GM18907 (cell line): ENCODE data around the gene CADPS2.
A peak's percentile ranks its signal among the peaks of the same experiment; 100 is the strongest.

Experiments used
- ATAC-seq: cut with Tn5 transposase; IDR thresholded peaks from one replicate; pipeline ENCODE4 v1.9.1; 2021; ENCODE audit warnings: mild to moderate bottlenecking, moderate library complexity; ENCODE audit not compliant: unreplicated experiment

Gene CADPS2

DNA sequence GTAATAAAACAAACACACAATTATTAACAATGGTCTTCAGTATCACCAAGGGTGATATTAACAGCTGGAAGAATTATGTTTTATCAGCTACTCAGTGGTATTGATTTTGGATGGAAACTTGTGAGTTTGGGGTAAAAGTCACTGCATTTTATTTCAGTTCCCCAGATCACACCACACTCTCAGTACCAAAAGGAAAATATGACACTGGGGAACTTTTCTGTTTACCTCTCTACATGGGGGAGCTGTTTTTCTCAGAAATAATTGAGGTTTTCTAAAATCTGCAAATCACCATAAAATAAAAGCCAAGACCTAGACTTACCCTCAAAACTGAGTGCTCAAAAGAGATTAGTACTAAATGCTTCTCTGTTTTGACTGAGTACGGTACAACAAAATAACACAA, 483.1 kb downstream of the CADPS2 start:
- ATAC-seq, result no peak

DNA sequence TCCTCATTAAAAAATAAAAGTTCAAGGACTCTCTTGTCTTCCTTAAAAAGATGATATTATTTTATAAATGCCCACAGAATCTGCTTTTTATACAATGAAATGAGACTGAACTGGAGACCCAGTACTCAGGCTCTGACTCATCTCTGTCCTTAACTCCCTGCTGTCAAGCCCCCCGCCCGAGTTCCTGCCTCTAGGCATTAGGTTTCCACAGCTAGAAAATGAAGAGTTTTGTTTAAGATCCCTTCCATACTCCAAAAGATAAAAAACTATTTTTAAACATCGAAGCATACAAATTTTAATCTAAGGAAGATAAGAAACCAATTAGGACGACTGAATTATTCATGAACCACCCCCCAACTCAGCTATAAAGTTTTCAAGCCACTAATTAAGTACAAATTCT, 484.0 kb downstream of the CADPS2 start:
- no peak for ATAC-seq

DNA sequence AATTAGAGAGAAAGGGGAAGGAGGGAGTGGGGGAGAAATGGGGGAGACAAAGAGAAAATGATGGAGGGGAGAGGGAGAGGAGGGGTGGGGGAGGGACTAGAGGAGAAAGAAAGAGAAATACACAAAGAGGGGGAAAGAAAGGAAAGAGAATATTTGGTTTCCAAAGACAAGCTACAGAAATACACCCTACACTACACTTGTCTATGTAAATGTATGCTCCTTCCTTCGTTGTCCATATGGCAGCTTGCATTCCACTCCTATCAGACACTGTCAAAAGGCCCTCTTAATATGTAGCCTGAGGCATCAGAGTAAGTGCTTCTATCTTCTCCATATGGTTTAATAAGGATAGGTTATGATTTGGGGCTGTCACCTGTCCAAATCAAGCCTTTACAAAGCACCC, 488.9 kb downstream of the CADPS2 start:
- ATAC-seq, result no peak

- ATAC-seq, result no peak
Observed at GRCh38 chr7:122394512-122394911, 491.7 kb downstream of the CADPS2 start.

GRCh38 chr7:122384528-122384927, 501.7 kb downstream of the CADPS2 start:
- no peak for ATAC-seq

DNA sequence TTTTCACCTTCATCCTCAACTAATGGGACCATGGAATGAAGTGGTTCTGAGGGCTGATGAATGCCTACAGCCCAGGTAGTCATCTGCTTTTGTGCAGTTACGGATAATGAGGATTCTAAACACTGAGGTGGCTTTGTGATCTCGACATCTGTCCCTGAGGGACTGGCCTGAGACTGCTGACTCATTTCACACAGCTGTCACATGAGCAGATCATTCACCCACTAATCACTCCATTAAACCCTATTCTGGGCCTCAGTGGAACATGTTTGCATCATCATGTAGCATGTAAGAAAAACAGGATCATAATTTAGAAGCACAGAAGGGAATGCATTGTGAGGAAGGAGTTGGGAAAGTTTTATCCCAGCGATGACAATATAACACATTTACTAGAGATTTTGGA, 502.3 kb downstream of the CADPS2 start:
- ATAC-seq, result peak; percentile 99

GRCh38 chr7:122380992-122381391, 505.3 kb downstream of the CADPS2 start:
- no peak for ATAC-seq

- ATAC-seq, result no peak
Observed at GRCh38 chr7:122379491-122379890, 506.8 kb downstream of the CADPS2 start.

GRCh38 chr7:122369756-122370155, 516.5 kb downstream of the CADPS2 start:
- no peak for ATAC-seq

GRCh38 chr7:122364761-122365280, 521.4 kb downstream of the CADPS2 start:
- no peak for ATAC-seq

DNA sequence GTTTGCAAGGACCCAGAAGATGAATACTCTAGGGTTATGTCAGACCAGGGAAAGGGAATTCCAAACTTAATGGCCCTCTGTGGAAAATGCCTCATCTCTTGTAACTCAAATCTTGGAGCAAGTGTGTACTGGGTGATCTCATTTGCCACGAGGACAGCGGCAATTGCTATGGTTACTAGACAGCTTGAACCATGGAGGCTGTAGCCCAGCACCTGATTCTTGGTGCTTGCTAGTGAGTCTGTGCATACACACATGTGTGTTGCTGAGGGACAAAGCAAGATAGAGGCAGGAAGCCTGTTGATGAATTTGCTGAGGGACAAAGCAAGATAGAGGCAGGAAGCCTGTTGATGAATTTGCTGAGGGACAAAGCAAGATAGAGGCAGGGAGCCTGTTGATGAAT, 523.1 kb downstream of the CADPS2 start:
- ATAC-seq, result no peak

DNA sequence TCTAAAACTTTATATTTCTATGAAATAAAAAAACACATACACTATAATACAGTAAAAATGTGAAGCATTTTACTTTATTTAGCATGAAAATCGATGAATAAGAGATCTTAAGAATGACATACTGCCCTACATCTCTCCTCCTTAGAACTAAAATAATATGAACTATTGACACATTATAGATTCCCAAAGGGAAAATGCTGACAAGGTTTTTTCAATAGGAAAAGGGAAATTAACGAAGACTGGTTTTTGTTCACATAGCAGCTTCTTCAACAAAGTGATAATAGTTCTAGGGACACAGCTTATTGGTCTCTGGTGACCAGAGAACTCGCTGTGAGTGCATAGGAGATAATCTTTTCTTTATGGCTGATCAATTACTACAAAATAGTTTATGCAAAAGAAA, 523.8 kb downstream of the CADPS2 start:
- no peak for ATAC-seq

DNA sequence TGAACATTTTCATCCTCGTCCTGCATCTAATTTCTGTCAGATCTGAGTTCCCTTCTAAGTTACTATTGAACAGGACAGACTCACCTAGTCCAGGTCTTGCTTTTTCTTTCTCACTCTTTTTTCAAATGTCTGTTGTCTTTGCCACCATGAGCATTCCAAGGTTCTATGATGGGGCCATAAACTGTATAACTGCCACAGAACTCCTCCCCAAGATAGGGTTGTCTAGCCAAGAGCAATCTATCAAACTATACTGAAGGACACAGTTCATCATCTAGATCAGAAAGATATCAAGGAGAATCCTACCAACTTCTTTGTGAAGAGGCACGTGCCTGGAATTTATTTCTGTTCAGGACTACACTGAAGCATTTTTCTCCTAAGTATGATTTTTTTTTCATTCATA, 531.6 kb downstream of the CADPS2 start:
- ATAC-seq, result no peak

GRCh38 chr7:122352454-122352853, 533.8 kb downstream of the CADPS2 start:
- no peak for ATAC-seq

GRCh38 chr7:122350701-122351100, 535.6 kb downstream of the CADPS2 start:
- ATAC-seq, result no peak

- no peak for ATAC-seq
Observed at GRCh38 chr7:122344303-122344620, 542.0 kb downstream of the CADPS2 start.

DNA sequence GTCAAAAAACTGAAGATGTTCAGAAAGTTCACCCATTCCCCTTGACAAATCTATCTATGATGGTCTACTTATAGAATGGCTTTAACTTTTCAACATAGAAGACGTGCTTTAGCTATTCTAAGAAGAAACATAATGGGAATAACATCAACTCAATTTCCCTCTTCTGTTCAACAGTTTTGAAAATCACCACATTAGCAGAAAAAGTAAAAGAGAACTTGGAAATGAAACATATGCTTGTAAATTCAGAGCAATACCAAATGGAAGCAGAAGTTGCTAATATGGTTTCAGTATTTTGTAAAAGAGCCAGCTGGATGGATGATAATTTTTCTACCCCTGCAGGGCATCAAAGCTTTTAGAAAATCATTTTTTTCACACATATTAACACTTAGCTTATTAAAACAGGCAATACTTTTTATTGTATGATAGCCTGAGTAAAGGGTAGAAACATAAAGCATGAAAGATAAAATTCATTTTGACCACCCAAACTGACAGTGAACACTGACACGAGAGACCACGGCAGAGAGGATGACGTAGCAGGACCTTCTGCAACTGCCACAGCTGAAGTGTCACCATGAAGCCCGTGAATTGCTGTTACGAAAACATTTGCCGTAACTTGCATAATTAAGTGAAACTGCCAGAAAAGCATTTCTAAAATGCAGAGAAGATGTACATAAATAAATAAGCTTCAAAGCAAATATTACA, 542.5 kb downstream of the CADPS2 start:
- no peak for ATAC-seq

- no peak for ATAC-seq
Observed at GRCh38 chr7:122340427-122340826, 545.8 kb downstream of the CADPS2 start.

- ATAC-seq, result no peak
Observed at GRCh38 chr7:122339145-122339904, 546.9 kb downstream of the CADPS2 start.

GRCh38 chr7:122337011-122337410, 549.2 kb downstream of the CADPS2 start:
- ATAC-seq, result no peak

GRCh38 chr7:122329145-122329802, 557.0 kb downstream of the CADPS2 start:
- no peak for ATAC-seq

- ATAC-seq, result no peak
Observed at GRCh38 chr7:122327969-122328368, 558.3 kb downstream of the CADPS2 start.
